WTC11 (cell line): ENCODE measurements around the gene ZSCAN23. TPM values are rescaled to one million over a fixed set of nuclear protein-coding genes. Genes with fewer than 3 reads are reported as not detected.

Source experiments
- ATAC-seq: fragments of 200-7000 bp; cut with Tn5 transposase; 2 replicates; pipeline ENCODE4 v1.10.0; 2021; ENCODE audit warnings: mild to moderate bottlenecking, moderate library complexity
- CTCF ChIA-PET: fragments of 300-600 bp; sonication (Branson Sonifier 250); formaldehyde crosslinking; loops from one replicate; lab custom pipeline; 2021; ENCODE audit warnings: antibody characterized with exemption; lab: Charles Lee
- POLR2A ChIA-PET: fragments of 350-600 bp; sonication (Branson Sonifier 250); formaldehyde crosslinking; loops from one replicate; lab custom pipeline; 2021; ENCODE audit warnings: antibody characterized with exemption; lab: Charles Lee
- DNase-seq: peaks from one replicate; pipeline ENCODE4 v3.0.0; 2021; ENCODE audit warnings: low spot score
- H3K27ac Mint-ChIP-seq: 2 replicates; pipeline ENCODE4 v1.8.0; 2021; ENCODE audit warnings: mixed read lengths
- H3K27me3 Mint-ChIP-seq: 2 replicates; pipeline ENCODE4 v1.8.0; 2021; ENCODE audit warnings: low read depth, mild to moderate bottlenecking, moderate library complexity, mixed read lengths
- H3K36me3 Mint-ChIP-seq: 2 replicates; pipeline ENCODE4 v1.8.0; 2021; ENCODE audit warnings: mixed read lengths
- H3K4me1 Mint-ChIP-seq: 2 replicates; pipeline ENCODE4 v1.8.0; 2022; ENCODE audit warnings: mixed read lengths
- H3K4me3 Mint-ChIP-seq: 2 replicates; pipeline ENCODE4 v1.8.0; 2021; ENCODE audit warnings: mild to moderate bottlenecking, moderate library complexity, mixed read lengths
- H3K9me3 Mint-ChIP-seq: 2 replicates; pipeline ENCODE4 v1.8.0; 2021; ENCODE audit warnings: mixed read lengths
- ATF1 ChIP-seq: sonication (generic); formaldehyde crosslinking; IDR thresholded peaks from 2 replicates; pipeline ENCODE4 v1.8.1; 2023; ENCODE audit warnings: mild to moderate bottlenecking, moderate library complexity, missing genetic modification reagents
- FOXK1 ChIP-seq: sonication (generic); formaldehyde crosslinking; IDR thresholded peaks from 2 replicates; pipeline ENCODE4 v1.8.0; 2022; ENCODE audit warnings: mild to moderate bottlenecking, moderate library complexity, missing genetic modification reagents
- NFE2L1 ChIP-seq: sonication (generic); formaldehyde crosslinking; IDR thresholded peaks from 2 replicates; pipeline ENCODE4 v1.8.1; 2023; ENCODE audit warnings: missing genetic modification reagents
- NR3C1 ChIP-seq: sonication (generic); formaldehyde crosslinking; conservative IDR thresholded peaks from 2 replicates; pipeline ENCODE4 v1.8.1; 2023; ENCODE audit warnings: low read depth, mild to moderate bottlenecking, missing genetic modification reagents
- OVOL2 ChIP-seq: fragments of 250-450 bp; sonication (Bioruptor Pico); IDR thresholded peaks from 2 replicates; pipeline ENCODE4 v1.9.0; 2021; ENCODE audit warnings: mild to moderate bottlenecking, borderline replicate concordance
- SMAD4 ChIP-seq: sonication (generic); formaldehyde crosslinking; IDR thresholded peaks from 2 replicates; pipeline ENCODE4 v1.8.0; 2022; ENCODE audit warnings: mild to moderate bottlenecking, missing genetic modification reagents
- TEAD1 ChIP-seq: sonication (generic); formaldehyde crosslinking; IDR thresholded peaks from 2 replicates; pipeline ENCODE4 v1.8.0; 2022; ENCODE audit warnings: mild to moderate bottlenecking, missing genetic modification reagents
- ZNF317 ChIP-seq: sonication (generic); formaldehyde crosslinking; IDR thresholded peaks from 2 replicates; pipeline ENCODE4 v1.8.1; 2023; ENCODE audit warnings: low read depth, mild to moderate bottlenecking, moderate library complexity, missing genetic modification reagents, borderline replicate concordance
- ZNF416 ChIP-seq: fragments of 250-450 bp; sonication (Bioruptor Pico); IDR thresholded peaks from 2 replicates; pipeline ENCODE4 v1.9.0; 2021; ENCODE audit warnings: mild to moderate bottlenecking, inconsistent platforms
- total RNA-seq: library from RNA; stranded (reverse); gene quantifications from 3 replicates; pipeline ENCODE4 v1.2.3, GENCODE V29; 2021
- TF ChIP-seq, protein P1 (sequence below): sonication (generic); formaldehyde crosslinking; IDR thresholded peaks from 2 replicates; pipeline ENCODE4 v1.8.1; 2022; ENCODE audit warnings: mild to moderate bottlenecking, moderate library complexity, missing genetic modification reagents
- TF ChIP-seq, protein P2 (sequence below): sonication (generic); formaldehyde crosslinking; IDR thresholded peaks from 2 replicates; pipeline ENCODE4 v1.8.1; 2023; ENCODE audit warnings: mild to moderate bottlenecking, moderate library complexity, missing genetic modification reagents
- TF ChIP-seq, protein P3 (sequence below): sonication (generic); formaldehyde crosslinking; IDR thresholded peaks from 2 replicates; pipeline ENCODE4 v1.8.0; 2022; ENCODE audit warnings: mild to moderate bottlenecking, missing genetic modification reagents
- TF ChIP-seq, protein P4 (sequence below): fragments of 250-450 bp; sonication (Bioruptor Pico); conservative IDR thresholded peaks from 2 replicates; pipeline ENCODE4 v1.9.0; 2021; ENCODE audit warnings: mild to moderate bottlenecking
- TF ChIP-seq, protein P5 (sequence below): sonication (generic); formaldehyde crosslinking; IDR thresholded peaks from 2 replicates; pipeline ENCODE4 v1.8.1; 2023; ENCODE audit warnings: mild to moderate bottlenecking, missing genetic modification reagents
- TF ChIP-seq, protein P6 (sequence below): sonication (generic); formaldehyde crosslinking; IDR thresholded peaks from 2 replicates; pipeline ENCODE4 v1.8.0; 2022; ENCODE audit warnings: mild to moderate bottlenecking, missing genetic modification reagents
- TF ChIP-seq, protein P7 (sequence below): fragments of 250-450 bp; sonication (Bioruptor Pico); IDR thresholded peaks from 2 replicates; pipeline ENCODE4 v1.9.0; 2021; ENCODE audit warnings: mild to moderate bottlenecking, borderline replicate concordance
- TF ChIP-seq, protein P8 (sequence below): sonication (generic); formaldehyde crosslinking; IDR thresholded peaks from 2 replicates; pipeline ENCODE4 v1.8.0; 2023; ENCODE audit warnings: missing genetic modification reagents
- TF ChIP-seq, protein P9 (sequence below): sonication (generic); formaldehyde crosslinking; IDR thresholded peaks from 2 replicates; pipeline ENCODE4 v1.8.1; 2023; ENCODE audit warnings: mild to moderate bottlenecking, missing genetic modification reagents, moderate library complexity

The ZSCAN23 gene
- total RNA-seq, 1 experiment from 2014 or later, result 8.7 TPM

DNA sequence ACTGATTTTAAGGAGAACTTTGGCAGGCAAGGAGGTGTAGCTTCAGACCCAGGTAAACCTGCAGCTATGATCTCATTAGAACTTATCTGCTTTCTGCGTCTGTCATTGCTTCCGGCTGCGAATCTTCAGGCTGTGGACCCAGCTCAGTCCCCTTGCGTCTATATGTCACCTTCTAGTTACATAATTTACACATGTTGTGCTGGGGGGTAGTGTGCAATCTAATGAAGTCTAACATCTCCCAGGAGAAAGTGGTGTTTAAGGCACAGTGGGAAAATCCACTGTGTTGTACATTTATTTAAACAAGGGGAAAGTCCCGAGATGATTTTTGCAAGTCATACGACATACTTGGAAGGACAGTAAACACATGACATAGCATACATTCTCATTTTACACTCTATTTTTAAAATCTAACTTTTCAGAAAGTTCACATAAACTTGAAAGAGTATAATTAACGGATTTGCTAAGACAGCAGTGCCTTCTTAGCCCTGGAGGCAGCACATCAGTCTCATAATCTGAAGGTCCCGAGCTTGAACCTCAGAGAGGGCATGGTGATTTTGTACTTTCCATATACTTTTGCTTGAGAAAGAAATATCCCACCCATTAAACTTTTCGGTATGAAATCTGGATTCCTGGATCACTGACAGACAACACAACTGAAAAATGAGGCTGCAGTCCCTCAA is 37.1 kb upstream of the ZSCAN23 start:
- Mint-ChIP-seq H3K36me3 (no peaks in the 10 kb centered on the region), H3K4me1 (peaks cover 7% of the 10 kb centered on the region), H3K27me3 (peaks cover 52% of the 10 kb centered on the region), H3K9me3 (peaks cover 14% of the 10 kb centered on the region), H3K27ac (no peak overlapping the region), H3K4me3 (no peak overlapping the region)
- DNase-seq, result no peak
- TF ChIP-seq, protein P1, sequence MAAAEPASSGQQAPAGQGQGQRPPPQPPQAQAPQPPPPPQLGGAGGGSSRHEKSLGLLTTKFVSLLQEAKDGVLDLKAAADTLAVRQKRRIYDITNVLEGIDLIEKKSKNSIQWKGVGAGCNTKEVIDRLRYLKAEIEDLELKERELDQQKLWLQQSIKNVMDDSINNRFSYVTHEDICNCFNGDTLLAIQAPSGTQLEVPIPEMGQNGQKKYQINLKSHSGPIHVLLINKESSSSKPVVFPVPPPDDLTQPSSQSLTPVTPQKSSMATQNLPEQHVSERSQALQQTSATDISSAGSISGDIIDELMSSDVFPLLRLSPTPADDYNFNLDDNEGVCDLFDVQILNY (CRISPR knock-in tag), result no peak
- TF ChIP-seq NFE2L1 (CRISPR knock-in tag), result no peak
- ATAC-seq, result no peak
- ChIA-PET CTCF (interaction anchor here (1.7 kb wide), 1 partner anchor 62 kb away, joined by 4 read pairs; no protein-coding TSS in a partner anchor), POLR2A (no interaction called here)

DNA sequence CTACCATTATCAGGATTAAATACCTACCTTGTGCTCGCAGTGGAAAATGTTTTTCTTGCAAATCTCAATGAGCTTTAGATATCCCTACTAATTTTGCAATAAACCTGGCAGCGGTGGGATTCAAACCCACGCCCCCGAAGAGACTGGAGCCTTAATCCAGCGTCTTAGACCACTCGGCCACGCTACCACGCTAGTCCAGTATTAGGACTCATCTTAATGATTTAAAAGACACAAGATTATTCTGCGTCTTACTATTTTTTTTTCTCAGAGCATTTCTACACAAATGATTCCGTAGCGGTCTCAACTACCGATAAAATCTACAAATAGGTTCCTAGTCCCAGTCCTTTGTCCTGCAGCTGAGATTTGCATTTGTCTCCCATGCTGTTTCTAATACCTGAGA is 35.2 kb upstream of the ZSCAN23 start:
- peaks cover 14% of the 10 kb centered on the region for H3K9me3 Mint-ChIP-seq
- H3K36me3 Mint-ChIP-seq, result no peaks in the 10 kb centered on the region
- H3K4me3 Mint-ChIP-seq, result peak overlapping the region; percentile 69
- POLR2A ChIA-PET, result no interaction called here
- DNase-seq, result no peak
- H3K27me3 Mint-ChIP-seq, result peaks cover 52% of the 10 kb centered on the region
- CTCF ChIA-PET, result interaction anchor here (1.0 kb wide), 1 partner anchor 79 kb away, joined by 4 read pairs; the partner anchor contains the start of gene ZSCAN12
- no peak for TF ChIP-seq ZNF416 (CRISPR knock-in tag)
- TF ChIP-seq ZNF317 (CRISPR knock-in tag), result no peak
- TF ChIP-seq, protein P2, sequence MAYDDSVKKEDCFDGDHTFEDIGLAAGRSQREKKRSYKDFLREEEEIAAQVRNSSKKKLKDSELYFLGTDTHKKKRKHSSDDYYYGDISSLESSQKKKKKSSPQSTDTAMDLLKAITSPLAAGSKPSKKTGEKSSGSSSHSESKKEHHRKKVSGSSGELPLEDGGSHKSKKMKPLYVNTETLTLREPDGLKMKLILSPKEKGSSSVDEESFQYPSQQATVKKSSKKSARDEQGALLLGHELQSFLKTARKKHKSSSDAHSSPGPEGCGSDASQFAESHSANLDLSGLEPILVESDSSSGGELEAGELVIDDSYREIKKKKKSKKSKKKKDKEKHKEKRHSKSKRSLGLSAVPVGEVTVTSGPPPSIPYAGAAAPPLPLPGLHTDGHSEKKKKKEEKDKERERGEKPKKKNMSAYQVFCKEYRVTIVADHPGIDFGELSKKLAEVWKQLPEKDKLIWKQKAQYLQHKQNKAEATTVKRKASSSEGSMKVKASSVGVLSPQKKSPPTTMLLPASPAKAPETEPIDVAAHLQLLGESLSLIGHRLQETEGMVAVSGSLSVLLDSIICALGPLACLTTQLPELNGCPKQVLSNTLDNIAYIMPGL (CRISPR knock-in tag), result no peak
- TF ChIP-seq, protein P3, sequence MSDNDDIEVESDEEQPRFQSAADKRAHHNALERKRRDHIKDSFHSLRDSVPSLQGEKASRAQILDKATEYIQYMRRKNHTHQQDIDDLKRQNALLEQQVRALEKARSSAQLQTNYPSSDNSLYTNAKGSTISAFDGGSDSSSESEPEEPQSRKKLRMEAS (CRISPR knock-in tag), result no peak
- no peak for TF ChIP-seq SMAD4
- TF ChIP-seq, protein P4, sequence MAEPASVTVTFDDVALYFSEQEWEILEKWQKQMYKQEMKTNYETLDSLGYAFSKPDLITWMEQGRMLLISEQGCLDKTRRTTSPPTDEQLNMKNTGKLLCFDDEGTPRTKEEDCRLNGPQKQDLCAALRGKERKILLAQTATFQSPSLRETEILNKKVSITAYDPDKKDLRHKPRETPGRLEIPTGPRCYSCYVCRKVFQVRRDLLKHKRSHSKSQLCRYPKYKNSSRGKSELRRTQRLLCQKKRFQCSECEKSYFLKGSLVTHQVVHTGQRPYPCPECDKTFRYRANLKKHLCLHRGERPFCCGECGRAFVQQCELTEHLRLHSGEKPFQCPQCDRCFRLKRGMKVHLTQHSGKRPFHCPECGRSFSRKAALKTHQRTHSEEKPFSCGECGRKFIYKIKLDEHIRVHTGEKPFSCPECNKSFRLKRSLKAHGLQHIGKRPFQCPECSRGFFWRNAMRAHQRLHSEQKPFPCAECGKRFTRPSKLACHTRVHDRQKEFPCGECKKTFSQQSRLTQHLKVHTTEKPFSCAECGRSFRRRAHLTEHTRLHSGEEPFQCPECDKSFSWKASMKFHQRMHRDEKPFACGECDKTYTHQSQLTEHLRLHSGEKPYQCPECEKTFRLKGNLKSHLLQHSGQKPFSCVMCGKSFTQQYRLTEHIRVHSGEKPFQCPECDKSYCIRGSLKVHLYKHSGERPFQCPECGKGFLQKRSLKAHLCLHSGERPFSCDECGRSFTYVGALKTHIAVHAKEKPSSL (CRISPR knock-in tag), result no peak
- TF ChIP-seq NR3C1 (CRISPR knock-in tag), result no peak
- TF ChIP-seq, protein P5, sequence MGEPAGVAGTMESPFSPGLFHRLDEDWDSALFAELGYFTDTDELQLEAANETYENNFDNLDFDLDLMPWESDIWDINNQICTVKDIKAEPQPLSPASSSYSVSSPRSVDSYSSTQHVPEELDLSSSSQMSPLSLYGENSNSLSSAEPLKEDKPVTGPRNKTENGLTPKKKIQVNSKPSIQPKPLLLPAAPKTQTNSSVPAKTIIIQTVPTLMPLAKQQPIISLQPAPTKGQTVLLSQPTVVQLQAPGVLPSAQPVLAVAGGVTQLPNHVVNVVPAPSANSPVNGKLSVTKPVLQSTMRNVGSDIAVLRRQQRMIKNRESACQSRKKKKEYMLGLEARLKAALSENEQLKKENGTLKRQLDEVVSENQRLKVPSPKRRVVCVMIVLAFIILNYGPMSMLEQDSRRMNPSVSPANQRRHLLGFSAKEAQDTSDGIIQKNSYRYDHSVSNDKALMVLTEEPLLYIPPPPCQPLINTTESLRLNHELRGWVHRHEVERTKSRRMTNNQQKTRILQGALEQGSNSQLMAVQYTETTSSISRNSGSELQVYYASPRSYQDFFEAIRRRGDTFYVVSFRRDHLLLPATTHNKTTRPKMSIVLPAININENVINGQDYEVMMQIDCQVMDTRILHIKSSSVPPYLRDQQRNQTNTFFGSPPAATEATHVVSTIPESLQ, result no peak
- TF ChIP-seq, protein P6, sequence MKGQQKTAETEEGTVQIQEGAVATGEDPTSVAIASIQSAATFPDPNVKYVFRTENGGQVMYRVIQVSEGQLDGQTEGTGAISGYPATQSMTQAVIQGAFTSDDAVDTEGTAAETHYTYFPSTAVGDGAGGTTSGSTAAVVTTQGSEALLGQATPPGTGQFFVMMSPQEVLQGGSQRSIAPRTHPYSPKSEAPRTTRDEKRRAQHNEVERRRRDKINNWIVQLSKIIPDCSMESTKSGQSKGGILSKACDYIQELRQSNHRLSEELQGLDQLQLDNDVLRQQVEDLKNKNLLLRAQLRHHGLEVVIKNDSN (CRISPR knock-in tag), result no peak
- TF ChIP-seq OVOL2 (CRISPR knock-in tag), result no peak
- TF ChIP-seq, protein P7, sequence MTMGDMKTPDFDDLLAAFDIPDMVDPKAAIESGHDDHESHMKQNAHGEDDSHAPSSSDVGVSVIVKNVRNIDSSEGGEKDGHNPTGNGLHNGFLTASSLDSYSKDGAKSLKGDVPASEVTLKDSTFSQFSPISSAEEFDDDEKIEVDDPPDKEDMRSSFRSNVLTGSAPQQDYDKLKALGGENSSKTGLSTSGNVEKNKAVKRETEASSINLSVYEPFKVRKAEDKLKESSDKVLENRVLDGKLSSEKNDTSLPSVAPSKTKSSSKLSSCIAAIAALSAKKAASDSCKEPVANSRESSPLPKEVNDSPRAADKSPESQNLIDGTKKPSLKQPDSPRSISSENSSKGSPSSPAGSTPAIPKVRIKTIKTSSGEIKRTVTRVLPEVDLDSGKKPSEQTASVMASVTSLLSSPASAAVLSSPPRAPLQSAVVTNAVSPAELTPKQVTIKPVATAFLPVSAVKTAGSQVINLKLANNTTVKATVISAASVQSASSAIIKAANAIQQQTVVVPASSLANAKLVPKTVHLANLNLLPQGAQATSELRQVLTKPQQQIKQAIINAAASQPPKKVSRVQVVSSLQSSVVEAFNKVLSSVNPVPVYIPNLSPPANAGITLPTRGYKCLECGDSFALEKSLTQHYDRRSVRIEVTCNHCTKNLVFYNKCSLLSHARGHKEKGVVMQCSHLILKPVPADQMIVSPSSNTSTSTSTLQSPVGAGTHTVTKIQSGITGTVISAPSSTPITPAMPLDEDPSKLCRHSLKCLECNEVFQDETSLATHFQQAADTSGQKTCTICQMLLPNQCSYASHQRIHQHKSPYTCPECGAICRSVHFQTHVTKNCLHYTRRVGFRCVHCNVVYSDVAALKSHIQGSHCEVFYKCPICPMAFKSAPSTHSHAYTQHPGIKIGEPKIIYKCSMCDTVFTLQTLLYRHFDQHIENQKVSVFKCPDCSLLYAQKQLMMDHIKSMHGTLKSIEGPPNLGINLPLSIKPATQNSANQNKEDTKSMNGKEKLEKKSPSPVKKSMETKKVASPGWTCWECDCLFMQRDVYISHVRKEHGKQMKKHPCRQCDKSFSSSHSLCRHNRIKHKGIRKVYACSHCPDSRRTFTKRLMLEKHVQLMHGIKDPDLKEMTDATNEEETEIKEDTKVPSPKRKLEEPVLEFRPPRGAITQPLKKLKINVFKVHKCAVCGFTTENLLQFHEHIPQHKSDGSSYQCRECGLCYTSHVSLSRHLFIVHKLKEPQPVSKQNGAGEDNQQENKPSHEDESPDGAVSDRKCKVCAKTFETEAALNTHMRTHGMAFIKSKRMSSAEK (CRISPR knock-in tag), result no peak
- no peak for TF ChIP-seq TEAD1 (CRISPR knock-in tag)
- no peak for TF ChIP-seq FOXK1 (CRISPR knock-in tag)
- TF ChIP-seq ATF1, result no peak
- TF ChIP-seq, protein P8, sequence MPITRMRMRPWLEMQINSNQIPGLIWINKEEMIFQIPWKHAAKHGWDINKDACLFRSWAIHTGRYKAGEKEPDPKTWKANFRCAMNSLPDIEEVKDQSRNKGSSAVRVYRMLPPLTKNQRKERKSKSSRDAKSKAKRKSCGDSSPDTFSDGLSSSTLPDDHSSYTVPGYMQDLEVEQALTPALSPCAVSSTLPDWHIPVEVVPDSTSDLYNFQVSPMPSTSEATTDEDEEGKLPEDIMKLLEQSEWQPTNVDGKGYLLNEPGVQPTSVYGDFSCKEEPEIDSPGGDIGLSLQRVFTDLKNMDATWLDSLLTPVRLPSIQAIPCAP (CRISPR knock-in tag), result no peak
- TF ChIP-seq, protein P9, sequence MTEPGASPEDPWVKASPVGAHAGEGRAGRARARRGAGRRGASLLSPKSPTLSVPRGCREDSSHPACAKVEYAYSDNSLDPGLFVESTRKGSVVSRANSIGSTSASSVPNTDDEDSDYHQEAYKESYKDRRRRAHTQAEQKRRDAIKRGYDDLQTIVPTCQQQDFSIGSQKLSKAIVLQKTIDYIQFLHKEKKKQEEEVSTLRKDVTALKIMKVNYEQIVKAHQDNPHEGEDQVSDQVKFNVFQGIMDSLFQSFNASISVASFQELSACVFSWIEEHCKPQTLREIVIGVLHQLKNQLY, result no peak
- TF ChIP-seq, all 79 proteins: peak for 0
- Mint-ChIP-seq H3K4me1 (peaks cover 7% of the 10 kb centered on the region), H3K27ac (no peak overlapping the region)
- ATAC-seq, result no peak
